H1 (cell line): ENCODE data around the gene PRKD3. TPM values are rescaled to one million over a fixed set of nuclear protein-coding genes. Genes with fewer than 3 reads are reported as not detected.

ENCODE experiments used
- CTCF ChIA-PET: fragments of 300-600 bp; sonication (Branson Sonifier 250); formaldehyde crosslinking; loops from one replicate; lab custom pipeline; 2021; ENCODE audit not compliant: partially characterized antibody; lab: Charles Lee
- POLR2A ChIA-PET: fragments of 300-600 bp; sonication (Branson Sonifier 250); formaldehyde crosslinking; loops from one replicate; lab custom pipeline; 2021; ENCODE audit warnings: inconsistent platforms; ENCODE audit not compliant: partially characterized antibody; lab: Charles Lee
- DNase-seq, 2 experiments: peaks; one replicate each; pipeline versions ENCODE4 v3.0.0 to v3.0.0-alpha.2; 2010 to 2022; ENCODE audit warnings: low spot score in 2 of 2, low read depth in 1 of 2, mixed read lengths in 1 of 2
- FAIRE-seq: peaks from 2 replicates; lab custom pipeline; 2011; peaks lifted over from hg19 to GRCh38; lab: Jason Lieb, UNC
- H2AFZ ChIP-seq: 2 replicates; pipeline ENCODE4 v1.8.1; 2012; ENCODE audit warnings: low read length, inconsistent platforms
- H2AK5ac ChIP-seq: 2 replicates; pipeline ENCODE4 v1.6.1; 2013; ENCODE audit warnings: low read depth, low read length
- H2BK120ac ChIP-seq: replicated peaks from 2 replicates; pipeline ENCODE3; 2013; ENCODE audit warnings: low read depth, low read length, inconsistent platforms
- H2BK12ac ChIP-seq: 2 replicates; pipeline ENCODE4 v1.6.1; 2013; ENCODE audit warnings: low read depth, low read length
- H2BK15ac ChIP-seq: 2 replicates; pipeline ENCODE4 v1.6.1; 2013; ENCODE audit warnings: low read length
- H2BK20ac ChIP-seq: 2 replicates; pipeline ENCODE4 v1.6.1; 2013; ENCODE audit warnings: low read length
- H2BK5ac ChIP-seq: 2 replicates; pipeline ENCODE4 v1.6.1; 2013; ENCODE audit warnings: low read depth, low read length
- H3K14ac ChIP-seq: 2 replicates; pipeline ENCODE4 v1.6.1; 2013; ENCODE audit warnings: inconsistent platforms; ENCODE audit not compliant: insufficient read length
- H3K18ac ChIP-seq: 2 replicates; pipeline ENCODE4 v1.6.1; 2013; ENCODE audit warnings: low read length; ENCODE audit errors: extremely low read depth
- H3K23ac ChIP-seq: 2 replicates; pipeline ENCODE4 v1.6.1; 2013; ENCODE audit warnings: inconsistent platforms; ENCODE audit not compliant: insufficient read length
- H3K23me2 ChIP-seq: 2 replicates; pipeline ENCODE4 v1.6.1; 2013; ENCODE audit warnings: low read depth, low read length
- H3K27ac ChIP-seq: 2 replicates; pipeline ENCODE4 v1.6.1; 2011; ENCODE audit warnings: low read depth, low read length, inconsistent platforms
- H3K27me3 ChIP-seq, 4 experiments: replicated peaks in 1 of 4; 1 replicate in 1 of 4; 2 replicates in 3 of 4; pipeline versions ENCODE4 v1.6.1 to v1.8.1; 2011 to 2013; ENCODE audit warnings: low read length in 3 of 4, mild to moderate bottlenecking in 3 of 4, inconsistent platforms in 2 of 4, mixed read lengths in 2 of 4, moderate library complexity in 1 of 4; ENCODE audit not compliant: control insufficient read depth in 3 of 4, insufficient read depth in 3 of 4; ENCODE audit errors: extremely low read depth in 1 of 4
- H3K36me3 ChIP-seq, 4 experiments: 2 replicates each; pipeline versions ENCODE4 v1.6.1 to v1.8.1; 2011 to 2013; ENCODE audit warnings: mild to moderate bottlenecking in 4 of 4, low read length in 3 of 4, moderate library complexity in 2 of 4, control low read depth in 1 of 4, inconsistent platforms in 1 of 4; ENCODE audit not compliant: insufficient read depth in 4 of 4, control insufficient read depth in 2 of 4
- H3K4ac ChIP-seq: replicated peaks from 2 replicates; pipeline ENCODE3; 2013; ENCODE audit warnings: low read length, low read depth, mixed read lengths, inconsistent platforms; ENCODE audit not compliant: insufficient read length
- H3K4me1 ChIP-seq, 4 experiments: replicated peaks in 1 of 4; 1 replicate in 1 of 4; 2 replicates in 3 of 4; pipeline versions ENCODE4 v1.6.1 to v1.8.1; 2011 to 2013; ENCODE audit warnings: low read length in 3 of 4, inconsistent platforms in 2 of 4, mixed read lengths in 1 of 4; ENCODE audit not compliant: insufficient read depth in 4 of 4, control insufficient read depth in 3 of 4
- H3K4me2 ChIP-seq, 2 experiments: 2 replicates each; pipeline versions ENCODE4 v1.6.1 to v1.8.1; 2011 to 2013; ENCODE audit warnings: low read depth in 2 of 2, low read length in 2 of 2, control low read depth in 1 of 2, inconsistent platforms in 1 of 2, mild to moderate bottlenecking in 1 of 2; ENCODE audit not compliant: insufficient read depth in 1 of 2
- H3K4me3 ChIP-seq, 4 experiments: fragments of 200-600, 300-600 bp in 1 of 4; sonication (generic), shearing (Covaris generic), sonication (Bioruptor Twin) in 1 of 4; 2 replicates each; pipeline versions ENCODE4 v1.5.1 to v1.8.1; 2011 to 2016; ENCODE audit warnings: low read length in 4 of 4, low read depth in 3 of 4, control low read depth in 2 of 4, inconsistent platforms in 2 of 4, mild to moderate bottlenecking in 2 of 4, mixed read lengths in 1 of 4, moderate library complexity in 1 of 4; ENCODE audit not compliant: insufficient read depth in 2 of 4; ENCODE audit errors: extremely low read depth in 1 of 4
- H3K56ac ChIP-seq: replicated peaks from 2 replicates; pipeline ENCODE3; 2013; ENCODE audit warnings: low read depth, mild to moderate bottlenecking, mixed read lengths, low read length, inconsistent platforms; ENCODE audit not compliant: insufficient read length
- H3K79me1 ChIP-seq: 2 replicates; pipeline ENCODE4 v1.6.1; 2013; ENCODE audit warnings: low read depth, low read length, control low read depth
- H3K79me2 ChIP-seq, 2 experiments: 2 replicates each; pipeline versions ENCODE4 v1.6.1 to v1.8.1; 2012 to 2013; ENCODE audit warnings: low read length in 2 of 2, mild to moderate bottlenecking in 2 of 2, inconsistent platforms in 1 of 2; ENCODE audit not compliant: insufficient read depth in 2 of 2, control insufficient read depth in 1 of 2
- H3K9ac ChIP-seq, 4 experiments: replicated peaks in 1 of 4; 1 replicate in 1 of 4; 2 replicates in 3 of 4; pipeline versions ENCODE4 v1.6.1 to v1.8.1; 2011 to 2013; ENCODE audit warnings: low read depth in 3 of 4, low read length in 3 of 4, control low read depth in 2 of 4, mild to moderate bottlenecking in 2 of 4, moderate library complexity in 2 of 4, inconsistent platforms in 1 of 4; ENCODE audit errors: extremely low read depth in 1 of 4
- H3K9me3 ChIP-seq, 2 experiments: 2 replicates each; pipeline versions ENCODE4 v1.6.1 to v1.8.1; 2012 to 2013; ENCODE audit warnings: mild to moderate bottlenecking in 2 of 2, moderate library complexity in 2 of 2, control low read depth in 1 of 2, inconsistent platforms in 1 of 2, low read depth in 1 of 2, low read length in 1 of 2, mixed read lengths in 1 of 2; ENCODE audit not compliant: insufficient read depth in 2 of 2
- H4K20me1 ChIP-seq, 2 experiments: replicated peaks in 1 of 2; 2 replicates each; pipeline versions ENCODE3 to v1.8.1; 2011 to 2013; ENCODE audit warnings: inconsistent platforms in 2 of 2, low read length in 2 of 2, mild to moderate bottlenecking in 1 of 2; ENCODE audit not compliant: insufficient read depth in 2 of 2, control insufficient read depth in 1 of 2
- H4K5ac ChIP-seq: 2 replicates; pipeline ENCODE4 v1.6.1; 2013; ENCODE audit warnings: low read length, low read depth, mixed read lengths, inconsistent platforms; ENCODE audit not compliant: insufficient read length
- H4K8ac ChIP-seq: 2 replicates; pipeline ENCODE4 v1.8.0; 2013; ENCODE audit warnings: mild to moderate bottlenecking, moderate library complexity, low read length, inconsistent platforms; ENCODE audit not compliant: insufficient read depth; ENCODE audit errors: extremely low read depth
- H4K91ac ChIP-seq: replicated peaks from 2 replicates; pipeline ENCODE3; 2013; ENCODE audit warnings: low read length, mixed read lengths, inconsistent platforms; ENCODE audit not compliant: insufficient read length
- BCL11A ChIP-seq, 2 experiments: IDR thresholded peaks; one replicate each; pipeline ENCODE4 v1.6.1; 2011; ENCODE audit warnings: low read depth in 2 of 2, low read length in 2 of 2, mild to moderate bottlenecking in 2 of 2
- CBX8 ChIP-seq: fragments of 300-800, 300-1000 bp; sonication (generic); IDR thresholded peaks from 2 replicates; pipeline ENCODE4 v1.7.1; 2016; ENCODE audit warnings: low read depth, low read length, borderline replicate concordance
- E2F6 ChIP-seq: IDR thresholded peaks from 2 replicates; pipeline ENCODE4 v1.6.1; 2012; ENCODE audit warnings: inconsistent platforms
- EGR1 ChIP-seq: IDR thresholded peaks from 2 replicates; pipeline ENCODE4 v1.6.1; 2011; ENCODE audit warnings: low read depth, low read length, borderline replicate concordance
- NANOG ChIP-seq: IDR thresholded peaks from 2 replicates; pipeline ENCODE4 v1.6.1; 2011; ENCODE audit warnings: low read length, low read depth, mild to moderate bottlenecking, inconsistent platforms; ENCODE audit not compliant: insufficient read depth, poor library complexity, severe bottlenecking
- POU5F1 ChIP-seq: IDR thresholded peaks from 2 replicates; pipeline ENCODE4 v1.6.1; 2011; ENCODE audit warnings: low read depth, mild to moderate bottlenecking, low read length, moderate library complexity
- RFX5 ChIP-seq: IDR thresholded peaks from 2 replicates; pipeline ENCODE4 v1.6.1; 2011; ENCODE audit warnings: low read depth, low read length, improper control_type of control experiment, borderline replicate concordance
- SIN3A ChIP-seq, 2 experiments: IDR thresholded peaks in 1 of 2; conservative IDR thresholded peaks in 1 of 2; 2 replicates each; pipeline ENCODE4 v1.6.1; 2011 to 2012; ENCODE audit warnings: low read length in 2 of 2, improper control_type of control experiment in 1 of 2, low read depth in 1 of 2, mild to moderate bottlenecking in 1 of 2
- TEAD4 ChIP-seq: IDR thresholded peaks from 2 replicates; pipeline ENCODE4 v1.6.1; 2012; ENCODE audit warnings: low read depth, low read length, inconsistent platforms, mixed read lengths
- USF2 ChIP-seq: IDR thresholded peaks from 2 replicates; pipeline ENCODE4 v1.6.1; 2011; ENCODE audit warnings: low read length, improper control_type of control experiment
- ZNF274 ChIP-seq: IDR thresholded peaks from 2 replicates; pipeline ENCODE4 v1.7.0; 2012; ENCODE audit warnings: low read length, borderline replicate concordance; ENCODE audit errors: extremely low read depth
- WGBS, 2 experiments: shearing (Covaris generic) in 1 of 2; methylation state at CpG; one replicate each; pipeline versions ENCODE4 v1.1.6 to v1.1.7; 2013 to 2015; ENCODE audit warnings: low lambda C conversion rate in 2 of 2, mixed read lengths in 2 of 2, inconsistent platforms in 1 of 2, low coverage in 1 of 2, missing lambda C conversion rate in 1 of 2; ENCODE audit not compliant: insufficient replicate concordance in 2 of 2, insufficient coverage in 1 of 2, insufficient read length in 1 of 2; ENCODE audit errors: extremely low coverage in 1 of 2, missing lambda C conversion rate in 1 of 2; 5-methylcytosine and 5-hydroxymethylcytosine counted together
- polyA plus RNA-seq, 7 experiments: library from polyadenylated mRNA; depleted of rRNA in 3 of 7; stranded (reverse) in 5 of 7; unstranded in 2 of 7; fragments of >200 nt in 5 of 7; fragments of 200-250 nt in 2 of 7; gene quantifications; 1 replicate in 5 of 7; 2 replicates in 1 of 7; 4 replicates in 1 of 7; pipeline versions ENCODE4 v1.2.1 to v1.2.3, GENCODE V29; 2011 to 2013; ENCODE audit warnings: missing spikeins in 2 of 7, mixed read lengths in 2 of 7
- total RNA-seq: library from RNA; stranded (reverse); fragmentation: NEBNext Ultra II Directional; extraction: Animal tissue kit (Norgen Biotek cat#: 25700); gene quantifications from 2 replicates; pipeline ENCODE4 v1.2.1, GENCODE V29; 2021

Gene PRKD3
- total and polyA plus RNA-seq, 2 of the 8 experiments (the other 6 are each of a cell fraction or from before 2014, with no cell fraction given): 12.0 to 63.3 TPM

GRCh38 chr2:37361994-37362698 lies 37.5 kb upstream of the PRKD3 start:
- Histone ChIP-seq H3K23me2 (no peaks in the 10 kb centered on the region), H3K4me2 (no peak overlapping the region), H3K36me3 (no peaks in the 10 kb centered on the region), H2BK20ac (no peak overlapping the region), H2AFZ (no peak overlapping the region), H3K4ac (no peak overlapping the region), H3K27me3 (no peaks in the 10 kb centered on the region), H2BK120ac (no peak overlapping the region), H3K18ac (no peak overlapping the region), H3K14ac (no peak overlapping the region), H4K20me1 (no peaks in the 10 kb centered on the region), H3K56ac (no peak overlapping the region), H2BK15ac (no peak overlapping the region), H3K9ac (no peak overlapping the region), H2AK5ac (no peak overlapping the region), H4K8ac (no peak overlapping the region), H3K79me1 (no peaks in the 10 kb centered on the region), H3K4me3 (no peak overlapping the region), H4K5ac (no peak overlapping the region), H3K79me2 (no peaks in the 10 kb centered on the region), H3K9me3 (no peaks in the 10 kb centered on the region), H4K91ac (no peak overlapping the region), H3K4me1 (no peaks in the 10 kb centered on the region), H2BK5ac (no peak overlapping the region), H2BK12ac (no peak overlapping the region), H3K27ac (no peak overlapping the region), H3K23ac (no peak overlapping the region)
- POLR2A ChIA-PET: no interaction called here
- 93% methylated on average over 9 of the region's 9 CpGs; no CpG with 5 or more reads in 1 of the 2 experiments for WGBS, 2 experiments
- DNase-seq: no peak
- no peak for FAIRE-seq
- CTCF ChIA-PET: interaction anchor here (1.0 to 2.1 kb wide), 3 partner anchors 11 to 19 kb away, joined by 4 to 5 read pairs (median 4); no protein-coding TSS in a partner anchor
- no peak for TF ChIP-seq BCL11A (IDR thresholded peaks at IDR 0.05; ENCODE audit: low read depth in 2 of 2, low read length in 2 of 2)
- TF ChIP-seq TEAD4: no peak
- TF ChIP-seq EGR1: no peak
- TF ChIP-seq SIN3A (conservative IDR thresholded peaks at IDR 0.05 in 1 of 2, IDR thresholded peaks at IDR 0.05 in 1 of 2; ENCODE audit: low read depth in 1 of 2, low read length in 2 of 2): no peak
- TF ChIP-seq ZNF274: no peak
- TF ChIP-seq USF2: no peak
- TF ChIP-seq POU5F1: no peak
- no peak for TF ChIP-seq E2F6
- no peak for TF ChIP-seq CBX8
- no peak for TF ChIP-seq NANOG
- no peak for TF ChIP-seq RFX5
